T1000 (cell line): ENCODE measurements around the gene MAN2A1.
"Not testable (repeated sequence)": the region's sequence is repeated elsewhere in the genome, so short reads cannot be mapped to it uniquely, and the experiment has no call there.

Experiments
- DNase-seq: peaks from one replicate; lab custom pipeline; 2025; ENCODE audit warnings: mixed read lengths; lab: John Stamatoyannopoulos, UW

MAN2A1 gene

DNA sequence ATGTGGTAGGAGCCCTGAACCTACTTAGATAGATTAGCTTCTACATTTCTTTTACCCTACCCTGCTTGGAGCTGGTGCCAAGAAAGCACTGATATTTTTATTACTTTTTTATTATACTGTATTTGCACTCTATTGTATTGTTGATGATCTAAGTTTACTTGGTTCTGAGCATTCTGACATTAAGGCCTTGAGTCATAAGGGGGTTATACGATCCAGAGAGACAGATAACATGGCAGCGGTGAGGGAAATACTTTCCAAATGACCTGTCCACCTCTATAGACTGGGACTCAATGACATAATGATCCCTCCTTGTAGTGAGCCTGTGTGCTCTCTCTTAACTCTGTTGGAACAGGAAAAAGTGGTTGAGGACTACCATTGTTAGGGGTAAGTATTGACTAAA, 176.3 kb downstream of the MAN2A1 start:
- no peak for DNase-seq

- DNase-seq: no peak
Observed at GRCh38 chr5:109868737-109869136, 179.0 kb downstream of the MAN2A1 start.

DNA sequence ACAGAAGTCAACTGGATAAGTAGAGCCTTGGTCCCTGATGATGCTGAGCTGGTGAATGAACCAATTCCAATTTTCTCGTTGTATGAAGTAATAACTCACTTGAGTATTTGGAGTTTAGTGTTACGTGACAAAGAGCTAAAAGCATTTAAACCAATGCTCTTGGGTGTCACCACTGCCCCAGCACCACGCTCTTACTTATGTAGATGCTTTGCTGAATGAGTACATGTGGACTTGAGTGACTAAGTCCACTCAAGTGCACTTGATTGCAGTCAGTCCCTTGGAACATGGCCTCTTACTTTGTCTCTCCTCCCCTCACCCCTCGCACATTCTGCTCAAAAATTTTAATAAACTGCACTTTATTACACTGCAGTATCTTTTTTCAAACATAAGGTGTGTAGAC, 184.0 kb downstream of the MAN2A1 start:
- no peak for DNase-seq

DNA sequence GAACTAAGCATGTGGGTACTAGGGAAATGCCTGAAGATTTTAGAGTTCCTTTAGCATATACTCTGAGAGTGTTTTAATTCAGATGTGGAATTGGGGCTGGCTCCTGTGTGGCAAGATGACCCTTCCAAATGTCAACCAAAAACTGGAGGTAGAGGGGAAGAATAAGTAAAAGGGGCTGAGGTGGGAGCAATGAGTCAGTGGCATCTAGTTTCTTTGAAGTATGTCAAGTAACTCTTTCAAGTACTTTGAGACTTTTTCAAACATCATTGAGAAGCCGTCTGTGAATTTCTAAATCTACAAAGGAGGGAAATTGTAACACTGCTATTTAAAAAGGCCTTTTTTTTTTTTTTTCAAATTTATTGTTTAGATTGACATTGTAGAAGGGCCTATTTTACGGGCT, 184.4 kb downstream of the MAN2A1 start:
- DNase-seq: no peak

GRCh38 chr5:109876030-109876725, 186.5 kb downstream of the MAN2A1 start:
- DNase-seq: no peak

- peak; percentile 31 for DNase-seq
Observed at GRCh38 chr5:109876941-109877669, 187.4 kb downstream of the MAN2A1 start.

DNA sequence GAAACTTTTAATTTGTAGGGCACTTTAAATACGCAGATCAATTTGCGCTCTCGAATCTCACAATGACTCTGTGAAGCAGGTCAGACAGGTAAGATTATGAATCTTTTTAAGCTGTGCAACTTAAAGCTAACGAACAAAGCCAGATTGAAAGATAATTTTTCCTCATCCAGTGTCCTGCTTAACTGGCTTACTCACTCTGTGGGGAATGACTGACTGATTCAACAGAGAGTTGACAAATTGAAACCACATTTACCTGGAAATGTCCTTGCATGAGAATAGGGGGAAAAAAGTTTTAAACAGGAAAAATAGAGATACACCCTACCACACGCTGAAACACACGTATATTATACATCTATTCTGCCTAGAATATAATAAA, 187.9 kb downstream of the MAN2A1 start:
- DNase-seq: no peak

DNA sequence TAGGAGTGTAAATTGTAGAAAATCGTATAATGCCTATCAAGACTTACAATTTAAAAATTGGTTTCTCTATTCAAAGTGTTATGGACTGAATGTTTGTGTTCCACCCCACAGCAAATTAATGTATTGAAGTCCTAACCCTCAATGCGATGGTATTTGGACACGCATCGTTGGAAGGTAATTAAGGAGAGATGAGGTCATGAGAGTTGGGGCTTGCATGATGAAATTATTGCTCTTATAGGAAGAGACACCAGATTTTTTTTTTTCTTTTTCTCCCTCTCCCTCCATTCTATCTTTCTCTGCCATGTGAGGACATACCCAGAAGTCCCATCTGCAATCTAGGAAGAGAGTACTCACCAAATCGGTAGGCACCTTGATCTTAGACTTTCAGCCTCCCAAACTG, 189.2 kb downstream of the MAN2A1 start:
- DNase-seq: no peak

DNA sequence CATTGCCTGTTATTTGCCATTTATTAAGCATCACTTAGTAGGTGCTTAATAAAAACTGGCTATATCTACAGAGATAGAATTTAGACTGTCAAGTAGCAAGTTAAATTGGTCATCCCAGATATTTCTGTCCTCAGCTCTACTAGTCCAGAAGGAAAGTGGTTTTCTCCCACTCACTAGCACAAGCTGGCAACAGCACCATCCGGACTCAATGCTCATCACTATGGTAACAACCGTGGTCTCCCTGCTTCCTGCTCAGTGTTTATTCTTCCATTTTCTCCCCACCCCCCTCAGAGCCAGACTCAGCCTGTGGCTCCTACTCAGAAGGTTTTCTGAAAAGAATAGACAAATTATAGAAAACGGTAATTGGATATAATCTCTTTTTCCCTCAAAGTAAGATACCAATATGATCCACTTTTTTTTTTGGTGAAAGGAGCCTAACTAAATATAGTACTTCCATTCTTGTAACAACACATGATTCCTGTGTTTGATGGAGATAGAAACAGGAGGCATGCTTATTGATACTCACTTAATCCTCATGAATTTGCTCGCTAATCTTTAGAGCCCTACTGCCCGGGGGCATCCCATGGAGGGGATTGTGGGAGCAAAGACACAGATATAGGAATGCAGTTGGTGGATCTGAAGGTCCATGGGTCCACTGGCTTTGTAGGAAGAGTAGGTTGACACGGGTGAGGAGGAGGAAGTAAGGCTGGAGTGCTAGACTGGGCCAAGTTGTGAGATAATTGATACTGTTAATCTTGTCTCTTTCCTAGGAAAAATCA, 191.4 kb downstream of the MAN2A1 start:
- DNase-seq: no peak

DNA sequence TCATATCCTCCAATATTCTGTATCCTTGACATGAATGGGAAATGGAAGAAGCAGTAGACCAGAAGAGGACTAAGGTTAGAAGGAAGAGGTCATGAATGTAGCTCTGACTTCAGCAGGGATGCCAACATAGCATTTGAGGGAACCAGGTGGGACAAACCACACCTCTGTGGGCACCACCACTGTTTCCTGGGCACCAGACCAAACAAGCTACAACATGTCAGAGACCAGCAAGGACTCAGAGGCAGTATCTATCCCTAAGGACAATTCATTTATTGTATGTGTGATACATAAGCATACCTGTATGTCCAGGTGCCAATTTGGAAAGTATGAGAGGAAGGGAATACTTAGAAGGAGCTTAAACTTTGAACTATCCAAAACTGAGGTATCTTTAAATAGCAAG, 192.8 kb downstream of the MAN2A1 start:
- DNase-seq: no peak

DNA sequence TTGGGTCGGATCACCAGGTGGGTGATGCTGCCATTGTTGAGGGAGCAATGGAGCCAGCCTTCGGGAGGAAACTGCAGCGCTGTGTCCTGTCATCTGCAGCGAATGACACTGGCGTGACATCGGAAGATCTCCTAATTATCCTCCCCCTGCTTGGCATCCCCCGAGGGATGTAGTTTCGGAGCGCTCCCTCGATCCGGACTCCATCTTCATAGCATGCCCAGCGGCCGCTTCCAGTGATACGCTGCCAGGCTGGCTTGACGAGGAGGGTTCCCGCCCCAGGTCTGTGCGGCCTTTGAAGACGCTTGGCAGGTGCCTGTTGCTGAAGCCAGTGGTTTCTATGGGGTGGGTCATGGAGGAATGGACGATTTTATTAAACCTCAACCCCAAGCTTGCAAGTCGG, 194.9 kb downstream of the MAN2A1 start:
- no peak for DNase-seq

DNA sequence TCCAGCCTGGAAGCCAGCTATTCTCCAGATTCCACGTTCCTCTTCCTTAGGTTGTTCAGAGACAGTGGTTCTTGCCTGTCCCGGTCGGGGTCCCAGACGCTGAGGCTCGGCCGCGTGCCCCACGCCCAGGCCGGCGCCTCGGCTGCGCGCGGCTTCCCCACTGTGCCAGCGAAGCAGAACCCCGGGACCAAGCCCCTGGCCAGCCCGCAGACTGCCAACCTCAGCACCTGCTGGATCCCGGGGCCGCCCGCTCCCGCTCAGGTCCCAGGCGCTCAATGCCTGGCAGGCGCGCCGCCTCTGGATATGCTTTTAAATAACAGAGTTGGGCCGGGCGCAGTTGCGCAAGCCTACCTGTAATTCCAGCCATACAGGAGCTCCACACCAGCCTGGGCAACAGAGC, 195.5 kb downstream of the MAN2A1 start:
- no peak for DNase-seq

DNA sequence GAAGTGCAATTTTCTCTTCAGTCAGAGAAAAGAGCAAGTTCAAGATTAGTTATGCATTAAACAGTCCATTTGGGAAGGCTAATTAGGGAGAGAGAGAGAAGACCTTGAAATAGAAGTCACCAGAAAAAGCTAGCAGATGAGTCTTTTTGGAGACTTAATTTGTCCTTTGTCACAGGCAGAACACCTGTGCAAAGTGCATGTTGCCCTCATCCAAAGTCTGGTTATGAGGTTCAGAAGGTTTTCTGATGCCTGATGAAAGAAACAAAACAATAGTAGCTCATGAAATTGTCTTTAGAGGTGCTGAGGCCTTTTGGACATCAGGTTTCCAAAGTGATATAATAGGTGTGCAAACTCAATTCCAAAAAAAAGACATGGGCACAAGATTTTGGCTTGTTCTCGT, 199.3 kb downstream of the MAN2A1 start:
- no peak for DNase-seq

- DNase-seq: not testable (repeated sequence)
Observed at GRCh38 chr5:109893271-109893670, 203.5 kb downstream of the MAN2A1 start.

- DNase-seq: no peak
Observed at GRCh38 chr5:109898269-109899162, 208.8 kb downstream of the MAN2A1 start.

DNA sequence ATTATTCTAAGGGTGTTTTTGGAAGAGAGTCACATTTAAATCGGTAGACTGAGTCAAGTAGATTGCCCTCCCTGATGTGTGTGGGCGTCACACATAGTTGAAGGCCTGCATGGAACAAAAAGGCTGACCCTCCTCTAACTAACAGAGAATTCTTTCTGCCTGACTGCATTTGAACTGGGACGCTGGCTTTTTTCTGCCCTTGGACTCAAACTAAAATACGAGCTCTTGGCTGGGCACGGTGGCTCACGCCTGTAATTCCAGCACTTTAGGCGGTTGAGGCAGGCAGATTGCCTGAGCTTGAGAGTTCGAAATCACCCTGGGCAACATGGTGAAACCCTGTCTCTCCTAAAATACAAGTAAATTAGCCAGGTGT, 209.4 kb downstream of the MAN2A1 start:
- no peak for DNase-seq

- DNase-seq: no peak
Observed at GRCh38 chr5:109900461-109900860, 210.7 kb downstream of the MAN2A1 start.

- no peak for DNase-seq
Observed at GRCh38 chr5:109900911-109901627, 211.3 kb downstream of the MAN2A1 start.

GRCh38 chr5:109901628-109901981, 211.9 kb downstream of the MAN2A1 start:
- no peak for DNase-seq

DNA sequence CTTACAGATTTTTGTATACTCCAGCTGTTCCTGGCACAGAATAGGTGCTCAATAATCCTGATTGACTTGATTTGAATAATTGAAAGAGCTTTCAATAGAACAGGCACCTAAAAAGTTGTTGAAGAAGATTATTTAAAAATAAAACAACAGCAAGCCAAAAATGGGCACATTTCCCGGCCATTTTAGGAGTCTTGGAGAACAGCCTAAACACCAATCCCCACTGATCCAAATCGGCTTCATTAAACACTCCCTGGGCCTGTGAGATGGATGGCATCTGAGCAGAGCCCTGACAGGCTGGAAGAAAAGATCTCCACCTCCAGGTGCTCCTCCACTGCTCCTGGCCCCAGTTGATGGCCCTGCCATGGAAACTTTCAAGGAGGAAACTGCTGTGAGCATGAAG, 213.3 kb downstream of the MAN2A1 start:
- DNase-seq: no peak

DNA sequence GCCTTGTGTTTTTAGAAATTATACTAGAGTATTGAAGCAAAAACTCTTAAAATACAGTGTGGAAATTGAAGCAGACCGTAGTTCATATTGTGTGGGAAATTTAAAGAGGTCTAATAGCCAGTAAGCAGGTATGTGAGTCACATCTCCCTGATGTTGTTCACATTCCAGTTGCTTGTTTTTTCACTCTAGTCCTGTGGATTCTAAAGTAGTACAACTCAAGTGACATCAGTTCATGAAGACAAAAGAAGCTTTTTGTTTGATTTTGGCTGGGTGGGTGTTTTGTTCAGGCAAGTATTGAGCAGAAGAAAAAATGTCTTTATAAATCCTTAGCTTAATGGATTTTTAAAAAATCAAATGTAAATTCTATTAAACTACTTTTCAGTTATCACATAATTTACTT, 216.2 kb downstream of the MAN2A1 start:
- no peak for DNase-seq

- DNase-seq: no peak
Observed at GRCh38 chr5:109907189-109907588, 217.5 kb downstream of the MAN2A1 start.
